ENCODE measurements around the gene PRCD. TPM values are rescaled to one million over a fixed set of nuclear protein-coding genes. Genes with fewer than 3 reads are reported as not detected.

PRCD gene
- total RNA-seq: 3.5 and 4.3 TPM in 2 replicates

GRCh38 chr17:76539631-76540271 is at the start of gene PRCD:
Gene PRCD, plus strand, starts transcription at chr17:76540044. Its CDS starts 98 bp downstream, at chr17:76540142.

GRCh38 chr17:76501018-76501826 is 38.6 kb upstream of the PRCD start, which contains the start of gene RHBDF2:
Gene RHBDF2, minus strand, starts transcription at chr17:76501423. Its CDS starts 19,899 bp downstream, at chr17:76481524.

GRCh38 chr17:76537578-76538280 is 2.1 kb upstream of the PRCD start, which contains the start of gene CYGB:
Gene CYGB, minus strand, starts transcription at chr17:76537709. Its CDS starts 167 bp downstream, at chr17:76537542.

GRCh38 chr17:76585649-76586593 is 46.1 kb downstream of the PRCD start, which contains the start of gene ST6GALNAC2:
Gene ST6GALNAC2, minus strand, starts transcription at chr17:76585860. Its CDS starts 52 bp downstream, at chr17:76585808.

Small RNA genes lying within 50 kb of the gene (small RNA-seq; reads per million reads assigned to genes)
- gene SNORD1A (ENCODE audit: low replicate concordance): not detected
- gene SNORD1B (ENCODE audit: low replicate concordance): 1,128 reads per million, percentile 100 among the genes with 10 or more reads in this experiment

Other genes with a start within 250 kb of the PRCD start
- gene QRICH2, start 231.8 kb upstream of the PRCD start, total RNA-seq: 1.8 and 3.4 TPM in 2 replicates
- gene PRPSAP1, start 186.1 kb upstream of the PRCD start, total RNA-seq: 46.0 and 53.0 TPM in 2 replicates
- 30.9 and 205 TPM in 2 replicates for gene SPHK1, start 155.4 kb upstream of the PRCD start, total RNA-seq
- gene UBE2O, start 86.9 kb upstream of the PRCD start, total RNA-seq: 24.9 and 30.1 TPM in 2 replicates
- not detected in 2 replicates for gene AANAT, start 72.4 kb upstream of the PRCD start, total RNA-seq
- 34.4 and 40.2 TPM in 2 replicates for gene RHBDF2, start 38.6 kb upstream of the PRCD start, total RNA-seq
- gene CYGB, start 2.3 kb upstream of the PRCD start, total RNA-seq: 73.5 and 104 TPM in 2 replicates
- 1.3 and 2.6 TPM in 2 replicates for gene ST6GALNAC2, start 45.8 kb downstream of the PRCD start, total RNA-seq
- not detected in 2 replicates for gene ST6GALNAC1, start 103.7 kb downstream of the PRCD start, total RNA-seq
- 194 and 211 TPM in 2 replicates for gene MXRA7, start 170.9 kb downstream of the PRCD start, total RNA-seq
- 24.2 and 37.0 TPM in 2 replicates for gene JMJD6, start 186.6 kb downstream of the PRCD start, total RNA-seq
- gene METTL23, start 186.8 kb downstream of the PRCD start, total RNA-seq: 17.7 and 25.5 TPM in 2 replicates
- gene SRSF2, start 197.3 kb downstream of the PRCD start, total RNA-seq: 122 and 305 TPM in 2 replicates
- gene MFSD11, start 198.1 kb downstream of the PRCD start, total RNA-seq: 28.9 and 56.1 TPM in 2 replicates